ENCODE results near the gene PLAC1.

DNA sequence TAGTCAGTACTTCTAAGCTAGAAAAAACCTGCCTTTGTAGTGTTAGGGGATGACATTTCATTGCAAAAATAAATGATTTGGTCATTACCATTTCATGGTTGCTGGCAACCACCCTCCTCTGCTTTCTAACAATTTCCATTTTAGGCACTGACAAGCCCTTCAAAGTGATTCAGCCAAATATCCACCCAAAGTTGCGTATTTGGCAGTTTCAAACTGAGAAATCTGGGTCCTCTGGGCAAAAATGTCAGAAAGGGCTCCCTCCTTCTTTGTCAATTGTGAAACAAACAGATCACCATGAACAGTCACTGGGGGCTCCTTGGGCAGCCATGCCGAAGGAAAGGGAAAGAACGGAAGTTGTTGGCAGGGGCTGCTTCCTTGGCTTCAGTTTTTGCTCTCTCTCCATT, 33.0 kb downstream of the PLAC1 start:
- TF ChIP-seq, protein P1, sequence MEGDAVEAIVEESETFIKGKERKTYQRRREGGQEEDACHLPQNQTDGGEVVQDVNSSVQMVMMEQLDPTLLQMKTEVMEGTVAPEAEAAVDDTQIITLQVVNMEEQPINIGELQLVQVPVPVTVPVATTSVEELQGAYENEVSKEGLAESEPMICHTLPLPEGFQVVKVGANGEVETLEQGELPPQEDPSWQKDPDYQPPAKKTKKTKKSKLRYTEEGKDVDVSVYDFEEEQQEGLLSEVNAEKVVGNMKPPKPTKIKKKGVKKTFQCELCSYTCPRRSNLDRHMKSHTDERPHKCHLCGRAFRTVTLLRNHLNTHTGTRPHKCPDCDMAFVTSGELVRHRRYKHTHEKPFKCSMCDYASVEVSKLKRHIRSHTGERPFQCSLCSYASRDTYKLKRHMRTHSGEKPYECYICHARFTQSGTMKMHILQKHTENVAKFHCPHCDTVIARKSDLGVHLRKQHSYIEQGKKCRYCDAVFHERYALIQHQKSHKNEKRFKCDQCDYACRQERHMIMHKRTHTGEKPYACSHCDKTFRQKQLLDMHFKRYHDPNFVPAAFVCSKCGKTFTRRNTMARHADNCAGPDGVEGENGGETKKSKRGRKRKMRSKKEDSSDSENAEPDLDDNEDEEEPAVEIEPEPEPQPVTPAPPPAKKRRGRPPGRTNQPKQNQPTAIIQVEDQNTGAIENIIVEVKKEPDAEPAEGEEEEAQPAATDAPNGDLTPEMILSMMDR (IDR thresholded peaks at IDR 0.05; ENCODE audit: low read depth, low read length) = no peak
- no peak for TF ChIP-seq EZH2phosphoT487 (IDR thresholded peaks at IDR 0.05; ENCODE audit: low read depth)

Data from OCI-LY3 (cell line).